HAP-1 (cell line): ENCODE measurements around the gene FAM221A.
A peak's percentile ranks its signal among the peaks of the same experiment; 100 is the strongest.

Experiments used
- DNase-seq, 2 experiments: peaks; one replicate each; pipeline ENCODE4 v3.0.0-alpha.2; 2016 to 2020; ENCODE audit warnings: low spot score in 2 of 2
- H3K27me3 ChIP-seq: fragments of 250-450 bp; sonication (Bioruptor Pico); 2 replicates; pipeline ENCODE4 v1.5.1; 2020; ENCODE audit warnings: low read depth, mild to moderate bottlenecking, moderate library complexity
- H3K36me3 ChIP-seq: fragments of 250-450 bp; sonication (Bioruptor Pico); replicated peaks from 2 replicates; pipeline ENCODE4 v1.5.1; 2020; ENCODE audit warnings: mild to moderate bottlenecking
- H3K4me1 ChIP-seq: fragments of 250-450 bp; sonication (Bioruptor Pico); 2 replicates; pipeline ENCODE4 v1.5.1; 2020; ENCODE audit warnings: mild to moderate bottlenecking
- H3K4me3 ChIP-seq: fragments of 250-450 bp; sonication (Bioruptor Pico); 2 replicates; pipeline ENCODE4 v1.5.1; 2020; ENCODE audit warnings: mild to moderate bottlenecking, moderate library complexity
- H3K9me3 ChIP-seq: fragments of 250-450 bp; sonication (Bioruptor Pico); 2 replicates; pipeline ENCODE4 v1.5.1; 2020; ENCODE audit warnings: mild to moderate bottlenecking, moderate library complexity
- in situ Hi-C: fragments of 300-500 bp; cut with MboI; formaldehyde crosslinking; loops from 3 replicates; pipeline ENCODE4 v1.14.3; 2020; ENCODE audit warnings: low sequenced_read_pairs, inconsistent platforms, mixed read lengths

The FAM221A gene

GRCh38 chr7:23679898-23680413 is at the start of gene FAM221A:
Gene FAM221A (plus strand): TSS chr7:23680199. CDS start chr7:23680219, 20 bp downstream.
- no peaks in the 10 kb centered on the region; the same call in 1 of the 2 replicates for H3K9me3 ChIP-seq
- in situ Hi-C loops: no loop called here
- no peak within 1 kb of the TSS for H3K4me3 ChIP-seq
- no peaks in the 10 kb centered on the region for H3K36me3 ChIP-seq
- H3K4me1 ChIP-seq: no peaks in the 10 kb centered on the region
- no peak for DNase-seq
- H3K27me3 ChIP-seq: no peaks in the 10 kb centered on the region

DNA sequence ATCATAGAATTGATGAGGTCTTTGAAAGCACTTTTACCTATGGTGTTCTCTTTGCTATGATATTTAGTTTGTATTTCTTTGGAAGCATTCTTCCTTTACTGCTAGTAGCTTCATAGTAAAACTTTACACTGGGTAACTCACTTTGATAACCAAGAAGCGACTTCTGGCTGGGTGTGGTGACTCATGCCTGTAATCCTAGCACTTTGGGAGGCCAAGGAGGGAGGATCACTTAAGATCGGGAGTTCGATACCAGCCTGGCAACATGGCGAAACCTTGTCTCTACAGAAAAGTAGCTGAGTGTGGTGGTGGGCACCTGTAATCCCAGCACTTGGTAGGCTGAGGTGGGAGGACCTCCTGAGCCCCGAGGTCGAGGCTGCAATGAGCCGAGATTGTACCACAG is 46.6 kb upstream of the FAM221A start:
- H3K4me3 ChIP-seq: no peak overlapping the region
- no peaks in the 10 kb centered on the region for H3K36me3 ChIP-seq
- no peaks in the 10 kb centered on the region for H3K9me3 ChIP-seq
- no peak for DNase-seq
- no peaks in the 10 kb centered on the region for H3K4me1 ChIP-seq
- in situ Hi-C loops: no loop called here
- H3K27me3 ChIP-seq: no peaks in the 10 kb centered on the region

GRCh38 chr7:23645822-23646221 is 34.2 kb upstream of the FAM221A start:
- H3K4me3 ChIP-seq: no peak overlapping the region
- peaks cover 8% of the 10 kb centered on the region; the same call in 1 of the 2 replicates for H3K4me1 ChIP-seq
- no peaks in the 10 kb centered on the region for H3K36me3 ChIP-seq
- no peak for DNase-seq
- no peaks in the 10 kb centered on the region for H3K9me3 ChIP-seq
- no peaks in the 10 kb centered on the region for H3K27me3 ChIP-seq
- in situ Hi-C loops: no loop called here

- in situ Hi-C loops: no loop called here
Measured at GRCh38 chr7:23653942-23654341, 26.1 kb upstream of the FAM221A start.

GRCh38 chr7:23654508-23654907 is 25.5 kb upstream of the FAM221A start:
- peak; percentile 22 to 57 for DNase-seq
- Histone ChIP-seq H3K4me1 (no peaks in the 10 kb centered on the region), H3K36me3 (no peaks in the 10 kb centered on the region), H3K27me3 (no peaks in the 10 kb centered on the region), H3K9me3 (peaks cover 5% of the 10 kb centered on the region), H3K4me3 (no peak overlapping the region)
- in situ Hi-C loops: no loop called here

More at GRCh38 chr7:23653942-23654341, 26.1 kb upstream of the FAM221A start:
- no peak overlapping the region for H3K4me3 ChIP-seq
- H3K9me3 ChIP-seq: peaks cover 5% of the 10 kb centered on the region
- no peaks in the 10 kb centered on the region for H3K36me3 ChIP-seq
- DNase-seq: no peak
- H3K27me3 ChIP-seq: no peaks in the 10 kb centered on the region
- H3K4me1 ChIP-seq: peaks cover 1% of the 10 kb centered on the region; the same call in 1 of the 2 replicates

- Histone ChIP-seq H3K36me3 (no peaks in the 10 kb centered on the region), H3K27me3 (no peaks in the 10 kb centered on the region), H3K4me1 (no peaks in the 10 kb centered on the region), H3K4me3 (no peak overlapping the region), H3K9me3 (peaks cover 5% of the 10 kb centered on the region)
- in situ Hi-C loops: no loop called here
- no peak for DNase-seq
Measured at GRCh38 chr7:23655433-23655832, 24.6 kb upstream of the FAM221A start.

DNA sequence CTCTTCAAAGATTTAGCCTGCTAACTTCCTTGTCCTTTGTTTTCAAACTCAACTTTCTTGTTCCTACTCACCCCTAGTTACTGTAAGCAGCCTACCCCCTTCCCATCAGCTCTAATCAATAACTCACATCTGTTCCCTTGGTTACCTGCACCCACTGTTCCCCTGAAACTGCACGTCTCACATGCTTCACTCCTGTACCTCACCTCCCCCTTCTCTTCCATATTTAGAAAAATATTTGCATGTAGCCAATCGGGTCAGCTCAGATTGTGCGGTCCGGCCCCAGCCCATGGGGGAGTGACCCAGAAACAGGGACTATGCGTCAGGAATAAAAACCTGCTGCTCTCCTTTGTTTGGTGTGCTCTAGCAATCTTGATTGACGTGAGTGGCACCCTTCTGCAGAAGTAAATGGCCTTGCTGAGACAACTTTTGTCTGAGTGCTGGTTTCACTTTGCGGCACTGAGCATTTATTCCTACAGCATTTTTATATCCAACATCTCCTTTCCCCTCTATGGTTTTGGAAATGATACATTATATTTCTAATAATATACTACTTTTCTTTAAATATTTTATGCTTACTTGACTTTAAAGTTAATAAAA is 21.1 kb upstream of the FAM221A start:
- peaks cover 5% of the 10 kb centered on the region; the same call in 1 of the 2 replicates for H3K9me3 ChIP-seq
- no peak overlapping the region for H3K4me3 ChIP-seq
- no peak for DNase-seq
- H3K27me3 ChIP-seq: no peaks in the 10 kb centered on the region
- in situ Hi-C loops: no loop called here
- no peaks in the 10 kb centered on the region for H3K4me1 ChIP-seq
- no peaks in the 10 kb centered on the region for H3K36me3 ChIP-seq

GRCh38 chr7:23661385-23661784 is 18.6 kb upstream of the FAM221A start:
- no peak for DNase-seq
- in situ Hi-C loops: no loop called here
- no peak overlapping the region for H3K4me3 ChIP-seq
- H3K27me3 ChIP-seq: no peaks in the 10 kb centered on the region
- peaks cover 5% of the 10 kb centered on the region; the same call in 1 of the 2 replicates for H3K9me3 ChIP-seq
- H3K36me3 ChIP-seq: no peaks in the 10 kb centered on the region
- H3K4me1 ChIP-seq: no peaks in the 10 kb centered on the region

GRCh38 chr7:23662124-23662983 is 17.6 kb upstream of the FAM221A start:
- no peak overlapping the region for H3K4me3 ChIP-seq
- in situ Hi-C loops: no loop called here
- H3K4me1 ChIP-seq: no peaks in the 10 kb centered on the region
- H3K27me3 ChIP-seq: no peaks in the 10 kb centered on the region
- no peak for DNase-seq
- peaks cover 5% of the 10 kb centered on the region; the same call in 1 of the 2 replicates for H3K9me3 ChIP-seq
- H3K36me3 ChIP-seq: no peaks in the 10 kb centered on the region

- Histone ChIP-seq H3K4me1 (no peaks in the 10 kb centered on the region), H3K27me3 (no peaks in the 10 kb centered on the region), H3K4me3 (no peak overlapping the region), H3K9me3 (peaks cover 5% of the 10 kb centered on the region; the same call in 1 of the 2 replicates), H3K36me3 (no peaks in the 10 kb centered on the region)
- no peak for DNase-seq
- in situ Hi-C loops: no loop called here
Measured at GRCh38 chr7:23662984-23663313, 17.1 kb upstream of the FAM221A start.

GRCh38 chr7:23664122-23664521 is 15.9 kb upstream of the FAM221A start:
- in situ Hi-C loops: no loop called here

GRCh38 chr7:23672033-23672432 is 8.0 kb upstream of the FAM221A start:
- Histone ChIP-seq H3K4me3 (no peak overlapping the region), H3K36me3 (no peaks in the 10 kb centered on the region), H3K4me1 (no peaks in the 10 kb centered on the region), H3K9me3 (no peaks in the 10 kb centered on the region), H3K27me3 (no peaks in the 10 kb centered on the region)
- in situ Hi-C loops: no loop called here
- DNase-seq: no peak

More at GRCh38 chr7:23664122-23664521, 15.9 kb upstream of the FAM221A start:
- Histone ChIP-seq H3K4me1 (no peaks in the 10 kb centered on the region), H3K36me3 (no peaks in the 10 kb centered on the region), H3K27me3 (no peaks in the 10 kb centered on the region), H3K4me3 (no peak overlapping the region), H3K9me3 (no peaks in the 10 kb centered on the region)
- no peak for DNase-seq

DNA sequence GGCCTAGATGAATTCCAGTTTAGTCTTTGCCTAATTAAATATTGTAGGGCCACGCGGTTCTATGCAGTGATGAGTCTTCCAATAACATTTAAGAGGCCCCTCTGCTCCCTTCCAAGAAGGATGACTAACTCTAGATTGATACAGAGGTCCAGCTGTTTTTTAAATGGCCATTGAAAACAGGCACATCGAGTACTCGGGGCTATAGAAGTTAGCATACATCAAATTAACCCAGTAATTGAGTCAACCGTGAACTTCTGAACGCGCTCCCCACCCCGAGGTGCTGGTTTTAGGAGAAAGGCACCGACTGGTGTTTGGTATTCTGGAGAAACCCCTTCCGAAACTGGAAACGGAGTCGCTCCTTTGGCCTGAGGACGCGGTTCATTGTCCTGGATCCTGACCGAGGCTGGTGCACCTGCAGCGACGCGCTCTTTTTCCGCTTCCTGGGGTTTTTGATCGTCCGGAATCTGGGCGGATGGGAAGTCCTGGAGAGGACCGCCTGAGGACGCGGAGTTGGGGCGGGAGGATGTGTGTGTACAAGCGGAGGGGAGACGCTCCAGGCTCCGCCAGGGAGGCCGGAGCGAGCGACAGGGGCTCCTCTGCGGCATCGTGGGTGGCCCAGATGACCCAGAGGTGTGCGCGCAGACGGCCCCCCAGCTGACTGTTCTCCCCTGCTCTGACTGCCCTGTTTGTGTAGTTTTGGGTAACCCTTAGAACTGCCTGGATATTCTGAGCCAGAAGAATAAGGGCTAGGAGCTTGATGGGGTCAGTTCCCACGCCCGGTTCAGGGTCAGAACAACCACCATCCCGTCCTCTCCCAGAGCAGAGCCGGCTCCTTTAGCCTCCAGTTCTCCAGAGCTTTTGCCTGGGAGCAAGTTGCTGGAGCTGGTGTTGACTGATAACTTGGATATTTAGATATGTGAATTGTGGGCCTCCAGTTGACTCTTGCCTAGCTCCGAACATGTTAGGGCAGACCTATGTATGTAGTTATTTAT is 711 bp downstream of the FAM221A start:
- H3K9me3 ChIP-seq: no peaks in the 10 kb centered on the region; the same call in 1 of the 2 replicates
- no peak overlapping the region for H3K4me3 ChIP-seq
- H3K36me3 ChIP-seq: no peaks in the 10 kb centered on the region
- no peaks in the 10 kb centered on the region for H3K27me3 ChIP-seq
- DNase-seq: no peak
- in situ Hi-C loops: no loop called here
- no peaks in the 10 kb centered on the region for H3K4me1 ChIP-seq
